Activated CD4-positive, CD25-positive, alpha-beta regulatory T cell (primary cell): ENCODE data around the gene UGP2.
"Not testable (repeated sequence)": the region's sequence is repeated elsewhere in the genome, so short reads cannot be mapped to it uniquely, and the experiment has no call there.

Experiments
- DNase-seq, 4 experiments: peaks; one replicate each; lab custom pipeline; 2025; lab: John Stamatoyannopoulos, UW

The UGP2 gene

GRCh38 chr2:63893163-63893562 is 51.5 kb downstream of the UGP2 start:
- no peak for DNase-seq

DNA sequence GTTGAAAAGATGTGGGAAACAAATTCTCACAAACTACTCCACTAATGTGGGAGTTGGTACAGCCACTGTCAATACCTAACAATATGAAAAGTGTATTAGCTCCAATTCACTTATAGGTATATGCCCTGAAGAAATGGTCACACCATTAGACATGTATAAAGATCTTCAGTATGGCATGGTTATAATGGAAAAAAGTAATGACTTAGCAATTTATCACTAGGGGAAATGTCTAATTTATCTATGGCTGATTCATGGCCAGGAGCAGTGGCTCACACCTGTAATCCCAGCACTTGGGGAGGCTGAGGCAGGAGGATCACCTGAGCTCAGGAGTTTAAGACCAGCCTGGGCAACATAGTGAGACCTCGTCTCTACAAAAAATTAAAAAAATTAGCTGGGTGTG is 52.5 kb downstream of the UGP2 start:
- no peak for DNase-seq

- DNase-seq = no peak
Measured at GRCh38 chr2:63898839-63899238, 57.1 kb downstream of the UGP2 start.

- no peak for DNase-seq
Measured at GRCh38 chr2:63899639-63900038, 57.9 kb downstream of the UGP2 start.

- no peak for DNase-seq
Measured at GRCh38 chr2:63902149-63902548, 60.5 kb downstream of the UGP2 start.

DNA sequence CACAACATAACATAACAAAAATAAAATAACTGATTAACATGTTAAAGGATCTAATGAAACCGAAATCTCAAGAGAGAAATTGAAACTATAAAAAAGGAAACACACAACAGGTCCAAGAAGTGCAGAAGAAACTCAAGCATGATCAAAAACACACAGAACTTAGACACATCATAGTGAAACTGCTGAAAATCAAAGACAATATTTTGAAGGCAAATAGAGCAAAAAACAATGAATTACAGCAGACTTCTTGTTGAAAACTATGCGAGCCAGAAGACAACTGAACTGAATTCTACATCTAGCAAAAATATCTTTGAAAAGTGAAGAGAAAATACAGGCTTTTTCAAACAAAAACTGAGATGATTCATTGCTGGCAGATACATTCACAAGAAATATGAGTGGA is 61.3 kb downstream of the UGP2 start:
- DNase-seq = no peak

DNA sequence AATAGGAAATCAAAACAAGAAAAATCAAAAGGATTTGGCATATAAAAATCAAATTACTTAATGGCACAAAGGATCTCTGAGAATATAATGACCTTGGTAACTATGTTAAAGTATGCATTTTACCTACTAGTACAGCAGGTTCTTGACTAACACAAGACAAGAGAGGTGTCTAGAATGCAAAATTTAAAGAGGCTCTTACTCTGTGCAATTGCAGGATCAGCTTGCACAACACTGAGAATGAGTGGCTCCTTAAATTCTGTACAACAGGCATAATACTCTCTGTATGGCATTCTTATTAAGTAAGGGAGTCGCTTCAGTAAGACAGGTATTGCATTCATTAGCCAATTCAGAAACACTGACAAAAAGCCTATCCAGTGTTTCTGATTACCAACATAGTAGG is 72.6 kb downstream of the UGP2 start:
- DNase-seq = no peak

DNA sequence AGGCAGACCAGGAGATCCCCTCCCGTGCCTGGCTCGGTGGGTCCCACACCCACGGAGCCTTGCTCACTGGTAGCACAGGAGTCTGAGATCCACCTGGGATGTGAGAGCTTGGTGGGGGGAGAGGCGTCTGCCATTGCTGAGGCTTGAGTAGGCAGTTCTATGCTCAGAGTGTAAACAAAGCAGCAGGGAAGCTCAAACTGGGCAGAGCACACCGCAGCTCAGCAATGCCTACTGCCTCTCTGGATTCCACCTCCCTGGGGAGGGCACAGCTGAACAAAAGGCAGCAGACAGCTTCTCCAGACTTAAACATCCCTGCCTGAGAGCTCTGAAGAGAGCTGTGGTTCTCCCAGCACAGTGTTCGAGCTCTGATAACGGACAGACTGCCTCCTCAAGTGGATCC is 85.1 kb downstream of the UGP2 start:
- no peak for DNase-seq

DNA sequence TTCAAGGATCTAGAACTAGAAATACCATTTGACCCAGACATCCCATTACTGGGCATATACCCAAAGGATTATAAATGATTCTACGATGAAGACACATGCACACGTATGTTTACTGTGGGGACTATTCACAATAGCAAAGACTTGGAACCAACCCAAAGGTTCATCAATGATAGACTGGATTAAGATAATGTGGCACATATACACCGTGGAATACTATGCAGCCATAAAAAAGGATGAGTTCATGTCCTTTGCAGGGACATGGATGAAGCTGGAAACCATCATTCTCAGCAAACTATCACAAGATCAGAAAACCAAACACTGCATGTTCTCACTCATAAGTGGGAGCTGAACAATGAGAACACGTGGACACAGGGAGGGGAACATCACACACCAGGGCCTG is 90.4 kb downstream of the UGP2 start:
- DNase-seq = not testable (repeated sequence)
